T-helper 2 cell treated with Interferon-gamma antibody and Interleukin-4, amounts not matched to agents 5 μg/mL and 100 μg/mL, for 36 hours (primary cell): ENCODE data around the gene C5orf22.
"Not testable (repeated sequence)": the region's sequence is repeated elsewhere in the genome, so short reads cannot be mapped to it uniquely, and the experiment has no call there.

Experiments used
- DNase-seq: peaks from one replicate; pipeline ENCODE4 v3.0.0; 2021; ENCODE audit warnings: low spot score
- H3K27ac Mint-ChIP-seq: one replicate; pipeline ENCODE4 v1.8.0; 2021; ENCODE audit warnings: mild to moderate bottlenecking, mixed read lengths
- H3K27me3 Mint-ChIP-seq: one replicate; pipeline ENCODE4 v1.8.0; 2021; ENCODE audit warnings: low read depth, mixed read lengths
- H3K36me3 Mint-ChIP-seq: one replicate; pipeline ENCODE4 v1.8.0; 2021; ENCODE audit warnings: low read depth, mixed read lengths
- H3K4me1 Mint-ChIP-seq: one replicate; pipeline ENCODE4 v1.8.0; 2021; ENCODE audit warnings: low read depth, mixed read lengths
- H3K4me3 Mint-ChIP-seq: one replicate; pipeline ENCODE4 v1.8.0; 2022; ENCODE audit warnings: mild to moderate bottlenecking, moderate library complexity, mixed read lengths
- H3K9me3 Mint-ChIP-seq: one replicate; pipeline ENCODE4 v1.8.0; 2021; ENCODE audit warnings: mixed read lengths

C5orf22 gene

GRCh38 chr5:31530541-31531265 is 1.4 kb upstream of the C5orf22 start:
- no peaks in the 10 kb centered on the region for H3K9me3 Mint-ChIP-seq
- no peaks in the 10 kb centered on the region for H3K27me3 Mint-ChIP-seq
- DNase-seq: no peak
- H3K4me1 Mint-ChIP-seq: peaks cover 35% of the 10 kb centered on the region
- peak overlapping the region; percentile 85 for H3K27ac Mint-ChIP-seq
- H3K36me3 Mint-ChIP-seq: peaks cover 60% of the 10 kb centered on the region
- H3K4me3 Mint-ChIP-seq: peak overlapping the region; percentile 94

GRCh38 chr5:31531543-31531887 is 586 bp upstream of the C5orf22 start:
- Mint-ChIP-seq H3K4me3 (peak overlapping the region; percentile 94), H3K4me1 (peaks cover 35% of the 10 kb centered on the region), H3K9me3 (no peaks in the 10 kb centered on the region), H3K36me3 (peaks cover 59% of the 10 kb centered on the region), H3K27ac (peak overlapping the region; percentile 85), H3K27me3 (no peaks in the 10 kb centered on the region)
- DNase-seq: peak; percentile 24

GRCh38 chr5:31534527-31535046 is 2.5 kb downstream of the C5orf22 start:
- H3K4me1 Mint-ChIP-seq: peaks cover 30% of the 10 kb centered on the region
- peaks cover 46% of the 10 kb centered on the region for H3K36me3 Mint-ChIP-seq
- no peaks in the 10 kb centered on the region for H3K9me3 Mint-ChIP-seq
- DNase-seq: no peak
- H3K4me3 Mint-ChIP-seq: peak overlapping the region; percentile 94
- no peak overlapping the region for H3K27ac Mint-ChIP-seq
- no peaks in the 10 kb centered on the region for H3K27me3 Mint-ChIP-seq

GRCh38 chr5:31536873-31537272 is 4.8 kb downstream of the C5orf22 start:
- Mint-ChIP-seq H3K27me3 (no peaks in the 10 kb centered on the region), H3K4me3 (no peak overlapping the region), H3K36me3 (peaks cover 45% of the 10 kb centered on the region), H3K27ac (no peak overlapping the region), H3K9me3 (no peaks in the 10 kb centered on the region), H3K4me1 (peaks cover 18% of the 10 kb centered on the region)
- no peak for DNase-seq

- peaks cover 45% of the 10 kb centered on the region for H3K36me3 Mint-ChIP-seq
- H3K27ac Mint-ChIP-seq: no peak overlapping the region
- no peak for DNase-seq
These were observed 5.2 kb downstream of the C5orf22 start for GRCh38 chr5:31537349-31537748.

GRCh38 chr5:31537851-31538250 is 5.8 kb downstream of the C5orf22 start:
- DNase-seq: no peak
- Mint-ChIP-seq H3K4me1 (peaks cover 18% of the 10 kb centered on the region), H3K27me3 (no peaks in the 10 kb centered on the region), H3K4me3 (no peak overlapping the region), H3K9me3 (no peaks in the 10 kb centered on the region), H3K36me3 (peaks cover 50% of the 10 kb centered on the region), H3K27ac (no peak overlapping the region)

More at GRCh38 chr5:31537349-31537748, 5.2 kb downstream of the C5orf22 start:
- no peaks in the 10 kb centered on the region for H3K9me3 Mint-ChIP-seq
- H3K4me3 Mint-ChIP-seq: no peak overlapping the region
- peaks cover 18% of the 10 kb centered on the region for H3K4me1 Mint-ChIP-seq
- H3K27me3 Mint-ChIP-seq: no peaks in the 10 kb centered on the region

- H3K36me3 Mint-ChIP-seq: peaks cover 72% of the 10 kb centered on the region
- H3K9me3 Mint-ChIP-seq, H3K27ac Mint-ChIP-seq, H3K27me3 Mint-ChIP-seq, H3K4me3 Mint-ChIP-seq, H3K4me1 Mint-ChIP-seq: not testable (repeated sequence)
- DNase-seq: peak; percentile 18
These were observed 17.0 kb downstream of the C5orf22 start for GRCh38 chr5:31549114-31549513.

- Mint-ChIP-seq H3K9me3 (peaks cover 5% of the 10 kb centered on the region), H3K4me3 (no peak overlapping the region), H3K27ac (no peak overlapping the region), H3K27me3 (no peaks in the 10 kb centered on the region), H3K36me3 (peaks cover 71% of the 10 kb centered on the region), H3K4me1 (peaks cover 3% of the 10 kb centered on the region)
- DNase-seq: no peak
These were observed 19.8 kb downstream of the C5orf22 start for GRCh38 chr5:31551878-31552277.

GRCh38 chr5:31553863-31554262 is 21.8 kb downstream of the C5orf22 start:
- Mint-ChIP-seq H3K27ac (no peak overlapping the region), H3K36me3 (peaks cover 59% of the 10 kb centered on the region), H3K27me3 (no peaks in the 10 kb centered on the region)

GRCh38 chr5:31554552-31554951 is 22.5 kb downstream of the C5orf22 start:
- peaks cover 3% of the 10 kb centered on the region for H3K4me1 Mint-ChIP-seq
- H3K27me3 Mint-ChIP-seq: no peaks in the 10 kb centered on the region
- no peak overlapping the region for H3K4me3 Mint-ChIP-seq
- DNase-seq: no peak
- H3K36me3 Mint-ChIP-seq: peaks cover 54% of the 10 kb centered on the region
- H3K9me3 Mint-ChIP-seq: peaks cover 5% of the 10 kb centered on the region
- no peak overlapping the region for H3K27ac Mint-ChIP-seq

More at GRCh38 chr5:31553863-31554262, 21.8 kb downstream of the C5orf22 start:
- Mint-ChIP-seq H3K4me3 (no peak overlapping the region), H3K4me1 (peaks cover 3% of the 10 kb centered on the region), H3K9me3 (peaks cover 5% of the 10 kb centered on the region)
- DNase-seq: no peak

- no peak overlapping the region for H3K4me3 Mint-ChIP-seq
- peaks cover 46% of the 10 kb centered on the region for H3K36me3 Mint-ChIP-seq
- no peaks in the 10 kb centered on the region for H3K27me3 Mint-ChIP-seq
- no peak for DNase-seq
- no peak overlapping the region for H3K27ac Mint-ChIP-seq
- H3K9me3 Mint-ChIP-seq: peaks cover 5% of the 10 kb centered on the region
- peaks cover 3% of the 10 kb centered on the region for H3K4me1 Mint-ChIP-seq
These were observed 24.4 kb downstream of the C5orf22 start for GRCh38 chr5:31556461-31556860.

GRCh38 chr5:31559942-31560341 is 27.8 kb downstream of the C5orf22 start:
- no peaks in the 10 kb centered on the region for H3K4me1 Mint-ChIP-seq
- H3K9me3 Mint-ChIP-seq: peaks cover 15% of the 10 kb centered on the region
- no peak for DNase-seq
- H3K27me3 Mint-ChIP-seq: no peaks in the 10 kb centered on the region
- no peak overlapping the region for H3K4me3 Mint-ChIP-seq
- no peak overlapping the region for H3K27ac Mint-ChIP-seq
- peaks cover 20% of the 10 kb centered on the region for H3K36me3 Mint-ChIP-seq

- H3K4me3 Mint-ChIP-seq: no peak overlapping the region
- H3K36me3 Mint-ChIP-seq: peaks cover 6% of the 10 kb centered on the region
- H3K27ac Mint-ChIP-seq: no peak overlapping the region
- no peak for DNase-seq
- no peaks in the 10 kb centered on the region for H3K27me3 Mint-ChIP-seq
- no peaks in the 10 kb centered on the region for H3K4me1 Mint-ChIP-seq
- peaks cover 27% of the 10 kb centered on the region for H3K9me3 Mint-ChIP-seq
These were observed 29.8 kb downstream of the C5orf22 start for GRCh38 chr5:31561946-31562345.

GRCh38 chr5:31563216-31563615 is 31.1 kb downstream of the C5orf22 start:
- Mint-ChIP-seq H3K36me3 (peaks cover 1% of the 10 kb centered on the region), H3K4me1 (no peaks in the 10 kb centered on the region), H3K4me3 (no peak overlapping the region), H3K27ac (no peak overlapping the region), H3K9me3 (peaks cover 27% of the 10 kb centered on the region), H3K27me3 (no peaks in the 10 kb centered on the region)
- no peak for DNase-seq

- DNase-seq, H3K27ac Mint-ChIP-seq, H3K4me3 Mint-ChIP-seq, H3K4me1 Mint-ChIP-seq, H3K36me3 Mint-ChIP-seq, H3K27me3 Mint-ChIP-seq: not testable (repeated sequence)
- peaks cover 27% of the 10 kb centered on the region for H3K9me3 Mint-ChIP-seq
These were observed 34.3 kb downstream of the C5orf22 start for GRCh38 chr5:31566362-31566761.
